Measurements from ENCODE around the gene MYADM. TPM values are rescaled to one million over a fixed set of nuclear protein-coding genes. Genes with fewer than 3 reads are reported as not detected.

Gene MYADM
- total and polyA plus RNA-seq, 4 donors: 2.6 to 28.0 (median 6.6) TPM

DNA sequence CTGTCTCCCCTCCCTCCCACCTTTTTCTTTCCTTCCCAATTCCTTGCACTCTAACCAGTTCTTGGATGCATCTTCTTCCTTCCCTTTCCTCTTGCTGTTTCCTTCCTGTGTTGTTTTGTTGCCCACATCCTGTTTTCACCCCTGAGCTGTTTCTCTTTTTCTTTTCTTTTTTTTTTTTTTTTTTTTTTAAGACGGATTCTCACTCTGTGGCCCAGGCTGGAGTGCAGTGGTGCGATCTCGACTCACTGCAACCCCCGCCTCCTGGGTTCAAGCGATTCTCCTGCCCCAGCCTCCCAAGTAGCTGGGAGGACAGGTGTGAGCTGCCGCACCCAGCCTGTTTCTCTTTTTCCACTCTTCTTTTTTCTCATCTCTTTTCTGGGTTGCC lies 6.9 kb downstream of the MYADM start:
- H3K36me3 ChIP-seq (ENCODE audit: control insufficient read depth in 4 of 4, insufficient read depth in 3 of 4, low read depth in 1 of 4, low read length in 3 of 4): peaks cover 3 to 15% (median 9%) of the 10 kb centered on the region in 4 donors
- no peak for TF ChIP-seq HNF4G (IDR thresholded peaks at IDR 0.05)
- no peak for DNase-seq (ENCODE audit: low spot score)
- H3K27me3 ChIP-seq (ENCODE audit: control insufficient read depth in 4 of 4, insufficient read depth in 4 of 4, low read length in 3 of 4): no peaks in the 10 kb centered on the region
- no peak overlapping the region for H3K4me3 ChIP-seq (ENCODE audit: low read depth in 1 of 3, low read length in 3 of 3)
- H3K9me3 ChIP-seq (ENCODE audit: control insufficient read depth in 4 of 4, low read length in 3 of 4): no peaks in the 10 kb centered on the region
- no peak overlapping the region for H3K27ac ChIP-seq (ENCODE audit: low read depth in 1 of 2, low read length in 2 of 2)
- peaks cover 0 to 10% (median 6%) of the 10 kb centered on the region in 4 donors for H3K4me1 ChIP-seq (ENCODE audit: control insufficient read depth in 4 of 4, insufficient read depth in 4 of 4, low read length in 3 of 4)
- 76% methylated on average over 6 of the region's 6 CpGs for WGBS
- H3K9ac ChIP-seq (ENCODE audit: low read depth in 1 of 2, low read length in 2 of 2): no peak overlapping the region

DNA sequence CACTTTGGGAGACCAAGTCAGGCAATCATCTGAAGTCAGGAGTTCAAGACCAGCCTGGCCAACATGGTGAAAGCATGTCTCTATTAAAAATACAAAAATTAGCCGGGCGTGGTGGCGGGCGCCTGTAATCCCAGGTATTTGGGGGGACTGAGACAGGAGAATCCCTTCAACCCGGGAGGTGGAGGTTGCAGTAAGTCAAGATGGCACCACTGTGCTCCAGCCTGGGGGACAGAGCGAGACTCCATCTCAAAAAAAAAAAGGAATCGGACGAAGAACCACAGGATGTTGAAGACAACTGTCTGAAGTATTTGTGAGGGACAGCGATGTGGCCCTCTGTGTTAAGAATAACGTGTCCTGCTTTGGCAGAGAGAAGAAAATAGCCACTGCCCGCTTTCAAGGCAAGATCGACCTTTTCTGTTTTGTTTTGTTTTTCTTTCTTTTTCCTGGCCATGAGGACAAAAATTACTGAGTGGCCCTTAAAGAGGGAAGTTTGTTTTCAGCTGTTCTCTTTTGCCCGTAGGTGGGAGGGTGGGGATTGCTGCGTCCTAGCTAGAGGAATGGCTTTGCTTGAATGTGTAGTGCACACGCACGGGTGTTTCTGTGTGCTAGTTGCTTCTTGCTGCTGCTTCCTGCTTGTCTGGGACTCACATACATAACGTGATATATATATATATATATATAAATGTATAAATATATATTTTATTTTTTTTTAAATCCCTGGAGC lies 8.1 kb downstream of the MYADM start:
- Histone ChIP-seq H3K9me3 (ENCODE audit: control insufficient read depth in 4 of 4, low read length in 3 of 4) (no peaks in the 10 kb centered on the region), H3K27ac (ENCODE audit: low read depth in 1 of 2, low read length in 2 of 2) (no peak overlapping the region), H3K27me3 (ENCODE audit: control insufficient read depth in 4 of 4, insufficient read depth in 4 of 4, low read length in 3 of 4) (peaks cover 0 to 3% (median 0%) of the 10 kb centered on the region in 4 donors), H3K4me3 (ENCODE audit: low read depth in 1 of 3, low read length in 3 of 3) (no peak overlapping the region), H3K9ac (ENCODE audit: low read depth in 1 of 2, low read length in 2 of 2) (no peak overlapping the region), H3K4me1 (ENCODE audit: control insufficient read depth in 4 of 4, insufficient read depth in 4 of 4, low read length in 3 of 4) (peaks cover 0 to 9% (median 4%) of the 10 kb centered on the region in 4 donors), H3K36me3 (ENCODE audit: control insufficient read depth in 4 of 4, insufficient read depth in 3 of 4, low read depth in 1 of 4, low read length in 3 of 4) (peaks cover 3 to 15% (median 9%) of the 10 kb centered on the region in 4 donors)
- no peak for DNase-seq (ENCODE audit: low spot score)
- TF ChIP-seq EGR1 (IDR thresholded peaks at IDR 0.05; ENCODE audit: low read depth in 2 of 2) (no peak), GABPA (IDR thresholded peaks at IDR 0.05 in 1 of 2, conservative IDR thresholded peaks at IDR 0.05 in 1 of 2) (no peak), TAF1 (conservative IDR thresholded peaks at IDR 0.05) (no peak), FOXA2 (IDR thresholded peaks at IDR 0.05) (no peak)
- TF ChIP-seq, protein P1, sequence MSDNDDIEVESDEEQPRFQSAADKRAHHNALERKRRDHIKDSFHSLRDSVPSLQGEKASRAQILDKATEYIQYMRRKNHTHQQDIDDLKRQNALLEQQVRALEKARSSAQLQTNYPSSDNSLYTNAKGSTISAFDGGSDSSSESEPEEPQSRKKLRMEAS (IDR thresholded peaks at IDR 0.05): no peak
- TF ChIP-seq, protein P2, sequence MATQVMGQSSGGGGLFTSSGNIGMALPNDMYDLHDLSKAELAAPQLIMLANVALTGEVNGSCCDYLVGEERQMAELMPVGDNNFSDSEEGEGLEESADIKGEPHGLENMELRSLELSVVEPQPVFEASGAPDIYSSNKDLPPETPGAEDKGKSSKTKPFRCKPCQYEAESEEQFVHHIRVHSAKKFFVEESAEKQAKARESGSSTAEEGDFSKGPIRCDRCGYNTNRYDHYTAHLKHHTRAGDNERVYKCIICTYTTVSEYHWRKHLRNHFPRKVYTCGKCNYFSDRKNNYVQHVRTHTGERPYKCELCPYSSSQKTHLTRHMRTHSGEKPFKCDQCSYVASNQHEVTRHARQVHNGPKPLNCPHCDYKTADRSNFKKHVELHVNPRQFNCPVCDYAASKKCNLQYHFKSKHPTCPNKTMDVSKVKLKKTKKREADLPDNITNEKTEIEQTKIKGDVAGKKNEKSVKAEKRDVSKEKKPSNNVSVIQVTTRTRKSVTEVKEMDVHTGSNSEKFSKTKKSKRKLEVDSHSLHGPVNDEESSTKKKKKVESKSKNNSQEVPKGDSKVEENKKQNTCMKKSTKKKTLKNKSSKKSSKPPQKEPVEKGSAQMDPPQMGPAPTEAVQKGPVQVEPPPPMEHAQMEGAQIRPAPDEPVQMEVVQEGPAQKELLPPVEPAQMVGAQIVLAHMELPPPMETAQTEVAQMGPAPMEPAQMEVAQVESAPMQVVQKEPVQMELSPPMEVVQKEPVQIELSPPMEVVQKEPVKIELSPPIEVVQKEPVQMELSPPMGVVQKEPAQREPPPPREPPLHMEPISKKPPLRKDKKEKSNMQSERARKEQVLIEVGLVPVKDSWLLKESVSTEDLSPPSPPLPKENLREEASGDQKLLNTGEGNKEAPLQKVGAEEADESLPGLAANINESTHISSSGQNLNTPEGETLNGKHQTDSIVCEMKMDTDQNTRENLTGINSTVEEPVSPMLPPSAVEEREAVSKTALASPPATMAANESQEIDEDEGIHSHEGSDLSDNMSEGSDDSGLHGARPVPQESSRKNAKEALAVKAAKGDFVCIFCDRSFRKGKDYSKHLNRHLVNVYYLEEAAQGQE (IDR thresholded peaks at IDR 0.05): no peak
- 92% methylated on average over 17 of the region's 17 CpGs for whole genome bisulfite sequencing

DNA sequence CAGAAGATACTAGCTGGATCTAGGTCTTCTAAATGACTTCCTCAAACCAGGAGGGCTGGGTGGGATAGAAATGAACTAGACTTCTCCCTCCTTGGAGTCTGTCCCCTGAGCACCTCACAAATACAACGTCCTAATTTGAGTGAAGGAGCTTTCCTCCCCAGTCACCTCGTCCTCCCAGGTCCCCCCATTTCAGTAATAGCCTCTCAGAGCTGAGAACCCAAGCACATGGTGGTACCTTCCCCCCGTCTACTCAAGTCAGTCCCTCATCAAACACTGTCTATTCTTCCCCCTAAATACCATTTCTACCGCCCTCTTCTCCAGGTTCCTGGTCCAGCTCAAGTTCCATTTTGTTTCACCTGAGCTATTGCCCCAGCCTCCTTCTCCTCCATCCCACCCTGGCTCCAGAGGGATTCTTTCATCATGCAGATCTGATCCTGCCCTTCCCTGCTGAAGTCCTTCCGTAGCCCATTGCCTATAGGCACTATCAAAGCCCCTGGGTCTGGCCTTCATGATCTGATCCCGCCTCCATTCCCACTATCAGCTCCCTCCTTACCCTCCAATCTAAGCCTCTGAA lies 9.1 kb downstream of the MYADM start:
- Histone ChIP-seq H3K4me3 (ENCODE audit: low read depth in 1 of 3, low read length in 3 of 3) (no peak overlapping the region), H3K27ac (ENCODE audit: low read depth in 1 of 2, low read length in 2 of 2) (no peak overlapping the region), H3K36me3 (ENCODE audit: control insufficient read depth in 4 of 4, insufficient read depth in 3 of 4, low read depth in 1 of 4, low read length in 3 of 4) (peaks cover 3 to 15% (median 9%) of the 10 kb centered on the region in 4 donors), H3K9me3 (ENCODE audit: control insufficient read depth in 4 of 4, low read length in 3 of 4) (no peaks in the 10 kb centered on the region), H3K4me1 (ENCODE audit: control insufficient read depth in 4 of 4, insufficient read depth in 4 of 4, low read length in 3 of 4) (peaks cover 0 to 9% (median 5%) of the 10 kb centered on the region in 4 donors), H3K27me3 (ENCODE audit: control insufficient read depth in 4 of 4, insufficient read depth in 4 of 4, low read length in 3 of 4) (peaks cover 0 to 7% (median under 1%) of the 10 kb centered on the region in 4 donors), H3K9ac (ENCODE audit: low read depth in 1 of 2, low read length in 2 of 2) (no peak overlapping the region)
- 80% methylated on average over 6 of the region's 6 CpGs for WGBS
- TF ChIP-seq, protein P1 (IDR thresholded peaks at IDR 0.05): no peak
- TF ChIP-seq YY1 (IDR thresholded peaks at IDR 0.05) (no peak), GABPA (IDR thresholded peaks at IDR 0.05 in 1 of 2, conservative IDR thresholded peaks at IDR 0.05 in 1 of 2) (no peak), TAF1 (conservative IDR thresholded peaks at IDR 0.05) (no peak), FOXA2 (IDR thresholded peaks at IDR 0.05) (no peak), RAD21 (IDR thresholded peaks at IDR 0.05) (no peak), EGR1 (IDR thresholded peaks at IDR 0.05; ENCODE audit: low read depth in 2 of 2) (no peak)
- TF ChIP-seq, protein P3, sequence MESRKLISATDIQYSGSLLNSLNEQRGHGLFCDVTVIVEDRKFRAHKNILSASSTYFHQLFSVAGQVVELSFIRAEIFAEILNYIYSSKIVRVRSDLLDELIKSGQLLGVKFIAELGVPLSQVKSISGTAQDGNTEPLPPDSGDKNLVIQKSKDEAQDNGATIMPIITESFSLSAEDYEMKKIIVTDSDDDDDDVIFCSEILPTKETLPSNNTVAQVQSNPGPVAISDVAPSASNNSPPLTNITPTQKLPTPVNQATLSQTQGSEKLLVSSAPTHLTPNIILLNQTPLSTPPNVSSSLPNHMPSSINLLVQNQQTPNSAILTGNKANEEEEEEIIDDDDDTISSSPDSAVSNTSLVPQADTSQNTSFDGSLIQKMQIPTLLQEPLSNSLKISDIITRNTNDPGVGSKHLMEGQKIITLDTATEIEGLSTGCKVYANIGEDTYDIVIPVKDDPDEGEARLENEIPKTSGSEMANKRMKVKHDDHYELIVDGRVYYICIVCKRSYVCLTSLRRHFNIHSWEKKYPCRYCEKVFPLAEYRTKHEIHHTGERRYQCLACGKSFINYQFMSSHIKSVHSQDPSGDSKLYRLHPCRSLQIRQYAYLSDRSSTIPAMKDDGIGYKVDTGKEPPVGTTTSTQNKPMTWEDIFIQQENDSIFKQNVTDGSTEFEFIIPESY (IDR thresholded peaks at IDR 0.05): no peak
- TF ChIP-seq, protein P4, sequence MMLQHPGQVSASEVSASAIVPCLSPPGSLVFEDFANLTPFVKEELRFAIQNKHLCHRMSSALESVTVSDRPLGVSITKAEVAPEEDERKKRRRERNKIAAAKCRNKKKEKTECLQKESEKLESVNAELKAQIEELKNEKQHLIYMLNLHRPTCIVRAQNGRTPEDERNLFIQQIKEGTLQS (IDR thresholded peaks at IDR 0.05): no peak
- DNase-seq (ENCODE audit: low spot score): no peak
